ENCODE data around the gene PACS1.

The PACS1 gene

GRCh38 chr11:66176650-66177049, 106.6 kb downstream of the PACS1 start:
- TF ChIP-seq EZH2phosphoT487 (IDR thresholded peaks at IDR 0.05; ENCODE audit: low read length) (no peak), EZH2 (optimal IDR thresholded peaks at IDR 0.05; ENCODE audit: low read depth, low read length) (no peak), CTCF (IDR thresholded peaks at IDR 0.05; ENCODE audit: low read length) (no peak)
- Histone ChIP-seq H3K4me3 (ENCODE audit: low read length) (no peak overlapping the region), H3K79me2 (ENCODE audit: low read length) (no peaks in the 10 kb centered on the region), H4K20me1 (ENCODE audit: insufficient read depth, low read length) (no peaks in the 10 kb centered on the region), H3K4me1 (ENCODE audit: low read length) (peaks cover 5% of the 10 kb centered on the region; the same call in 1 of the 2 replicates), H3K9me3 (replicated peaks; ENCODE audit: insufficient read depth, low read length) (no peaks in the 10 kb centered on the region), H2AFZ (ENCODE audit: low read length) (no peak overlapping the region), H3K27ac (ENCODE audit: low read length) (no peak overlapping the region), H3K4me2 (ENCODE audit: low read depth, low read length) (no peak overlapping the region), H3K36me3 (replicated peaks; ENCODE audit: insufficient read depth, low read length) (no peaks in the 10 kb centered on the region), H3F3A (ENCODE audit: insufficient read depth, low read length) (no peaks in the 10 kb centered on the region), H3K9me2 (replicated peaks; ENCODE audit: insufficient read depth, low read length) (no peaks in the 10 kb centered on the region), H3K27me3 (replicated peaks; ENCODE audit: insufficient read depth, low read length) (no peaks in the 10 kb centered on the region), H3K9ac (ENCODE audit: low read length) (no peak overlapping the region)
- no peak for DNase-seq

GRCh38 chr11:66178183-66178582, 108.1 kb downstream of the PACS1 start:
- Histone ChIP-seq H3K27ac (ENCODE audit: low read length) (no peak overlapping the region), H3K27me3 (replicated peaks; ENCODE audit: insufficient read depth, low read length) (no peaks in the 10 kb centered on the region), H3K9me2 (replicated peaks; ENCODE audit: insufficient read depth, low read length) (no peaks in the 10 kb centered on the region), H2AFZ (ENCODE audit: low read length) (no peak overlapping the region), H3K4me3 (ENCODE audit: low read length) (no peak overlapping the region), H3F3A (ENCODE audit: insufficient read depth, low read length) (no peaks in the 10 kb centered on the region), H3K9me3 (replicated peaks; ENCODE audit: insufficient read depth, low read length) (no peaks in the 10 kb centered on the region), H3K9ac (ENCODE audit: low read length) (no peak overlapping the region), H4K20me1 (ENCODE audit: insufficient read depth, low read length) (no peaks in the 10 kb centered on the region), H3K79me2 (ENCODE audit: low read length) (no peaks in the 10 kb centered on the region), H3K36me3 (replicated peaks; ENCODE audit: insufficient read depth, low read length) (no peaks in the 10 kb centered on the region), H3K4me2 (ENCODE audit: low read depth, low read length) (no peak overlapping the region), H3K4me1 (ENCODE audit: low read length) (peaks cover 6% of the 10 kb centered on the region; the same call in 1 of the 2 replicates)
- no peak for TF ChIP-seq CTCF (IDR thresholded peaks at IDR 0.05; ENCODE audit: low read length)
- TF ChIP-seq EZH2phosphoT487 (IDR thresholded peaks at IDR 0.05; ENCODE audit: low read length): no peak
- TF ChIP-seq EZH2 (optimal IDR thresholded peaks at IDR 0.05; ENCODE audit: low read depth, low read length): no peak
- DNase-seq: no peak

- Histone ChIP-seq H3K4me2 (ENCODE audit: low read depth, low read length) (no peak overlapping the region), H3K9ac (ENCODE audit: low read length) (no peak overlapping the region), H3K27ac (ENCODE audit: low read length) (no peak overlapping the region), H3F3A (ENCODE audit: insufficient read depth, low read length) (no peaks in the 10 kb centered on the region), H3K4me1 (ENCODE audit: low read length) (peaks cover 6% of the 10 kb centered on the region; the same call in 1 of the 2 replicates), H2AFZ (ENCODE audit: low read length) (no peak overlapping the region), H3K9me3 (replicated peaks; ENCODE audit: insufficient read depth, low read length) (no peaks in the 10 kb centered on the region), H3K79me2 (ENCODE audit: low read length) (no peaks in the 10 kb centered on the region), H3K4me3 (ENCODE audit: low read length) (no peak overlapping the region), H3K9me2 (replicated peaks; ENCODE audit: insufficient read depth, low read length) (no peaks in the 10 kb centered on the region), H4K20me1 (ENCODE audit: insufficient read depth, low read length) (no peaks in the 10 kb centered on the region), H3K36me3 (replicated peaks; ENCODE audit: insufficient read depth, low read length) (no peaks in the 10 kb centered on the region), H3K27me3 (replicated peaks; ENCODE audit: insufficient read depth, low read length) (no peaks in the 10 kb centered on the region)
- DNase-seq: no peak
- TF ChIP-seq EZH2 (optimal IDR thresholded peaks at IDR 0.05; ENCODE audit: low read depth, low read length) (no peak), CTCF (IDR thresholded peaks at IDR 0.05; ENCODE audit: low read length) (no peak), EZH2phosphoT487 (IDR thresholded peaks at IDR 0.05; ENCODE audit: low read length) (no peak)
Observed at GRCh38 chr11:66178871-66179270, 108.8 kb downstream of the PACS1 start.

Data from MM.1S (cell line).